GM18511 (cell line): ENCODE results near the gene NFU1.

Experiments used
- ATAC-seq: cut with Tn5 transposase; IDR thresholded peaks from one replicate; pipeline ENCODE4 v1.9.1; 2021; ENCODE audit warnings: mild to moderate bottlenecking, moderate library complexity; ENCODE audit not compliant: unreplicated experiment

NFU1 gene

DNA sequence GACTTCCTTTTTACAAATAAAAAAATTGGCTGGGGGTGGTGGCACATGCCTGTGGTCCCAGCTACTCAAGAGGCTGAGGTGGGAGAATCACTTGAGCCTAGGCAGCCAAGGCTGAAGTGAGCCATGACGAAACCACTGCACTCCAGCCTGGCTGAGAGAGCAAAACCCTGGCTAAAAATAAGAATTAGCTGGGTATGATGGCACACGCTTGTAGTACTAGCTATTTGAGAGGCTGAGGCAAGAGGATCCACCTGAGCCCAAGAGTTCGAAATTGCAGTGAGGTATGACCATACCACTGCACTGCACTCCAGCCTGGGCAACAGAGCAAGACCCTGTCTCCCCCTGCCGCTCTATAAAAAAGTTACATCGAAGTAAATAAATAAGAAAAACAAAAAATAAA lies 83.9 kb downstream of the NFU1 start:
- ATAC-seq: no peak

GRCh38 chr2:69348781-69349180 lies 88.5 kb downstream of the NFU1 start:
- no peak for ATAC-seq
